Stimulated activated CD8-positive, alpha-beta memory T cell treated with anti-CD3 and anti-CD28 coated beads, Interleukin-7, amount 100 ng/mL, for 1 hour (primary cell): Measurements from ENCODE around the gene STK11IP.

ENCODE experiments used
- DNase-seq, 2 donors: peaks; one replicate each; pipeline ENCODE4 v3.0.0-alpha.2; 2020; ENCODE audit warnings: low read depth in 2 of 2

STK11IP gene

DNA sequence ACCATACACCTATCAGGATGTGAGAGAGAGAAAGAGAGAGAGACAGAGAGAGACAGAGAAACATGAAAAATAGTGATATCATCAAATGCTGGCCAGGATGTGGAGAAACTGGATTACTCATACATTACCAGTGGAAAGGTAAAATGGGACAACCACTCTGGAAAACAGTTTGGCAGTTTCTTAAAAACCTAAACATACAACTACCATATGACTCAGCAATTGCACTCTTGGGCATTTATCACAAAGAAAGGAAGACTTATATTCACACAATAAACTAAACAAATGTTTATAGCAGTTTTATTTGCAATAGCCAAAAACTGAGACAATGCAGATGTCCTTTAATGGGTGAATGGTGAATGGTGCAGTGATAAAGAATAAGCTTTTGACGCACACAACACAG, 58.9 kb downstream of the STK11IP start:
- no peak for DNase-seq

DNA sequence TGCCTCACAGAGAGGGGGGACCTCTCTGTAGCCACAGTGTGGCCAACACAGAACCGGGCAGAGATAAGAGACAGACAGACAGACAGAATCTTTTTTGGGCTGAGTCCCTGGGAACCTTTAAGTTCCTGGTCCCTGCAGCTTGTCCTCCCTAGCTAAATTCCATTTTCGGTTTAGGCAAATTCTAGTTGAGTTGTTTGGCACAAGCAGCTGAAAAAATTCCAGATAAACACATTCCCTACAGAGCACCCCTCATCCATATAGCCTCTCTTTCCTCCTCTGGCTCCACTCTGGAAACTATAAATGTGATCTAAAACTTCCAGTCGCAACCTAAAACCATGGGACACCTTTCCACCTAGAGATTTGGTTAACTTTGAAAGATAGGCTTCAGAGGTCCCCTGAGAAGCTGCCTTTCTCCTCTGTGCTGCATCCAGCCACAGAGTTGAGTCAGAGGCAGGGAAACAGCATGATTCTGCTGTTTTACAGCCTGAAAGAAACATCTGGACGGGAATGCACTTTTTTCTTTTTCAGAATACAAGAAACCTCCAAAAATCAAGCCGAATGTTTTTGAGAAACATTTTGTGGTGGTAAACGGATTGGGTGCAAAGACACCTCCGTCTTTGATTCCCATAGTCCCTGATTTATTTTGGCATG, 60.7 kb downstream of the STK11IP start:
- DNase-seq: no peak

DNA sequence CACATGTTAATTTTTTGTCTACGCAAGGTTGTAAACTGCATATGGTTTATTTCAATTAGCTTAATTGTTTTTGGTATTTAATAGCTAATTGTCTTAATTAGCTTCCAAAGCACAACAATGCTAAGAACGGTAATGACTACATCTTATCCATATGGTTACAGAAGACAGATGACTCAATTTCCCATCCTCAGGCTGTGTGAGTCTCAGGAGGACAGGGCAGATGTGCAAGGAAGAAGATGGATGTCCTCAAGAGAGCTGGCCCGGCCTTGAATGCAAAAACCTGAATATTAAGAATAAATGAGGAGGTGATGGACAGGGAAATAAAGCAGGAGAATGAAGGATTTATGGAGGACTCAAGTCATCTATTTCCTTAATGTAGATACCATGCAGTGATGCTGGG, 61.2 kb downstream of the STK11IP start:
- DNase-seq: no peak

DNA sequence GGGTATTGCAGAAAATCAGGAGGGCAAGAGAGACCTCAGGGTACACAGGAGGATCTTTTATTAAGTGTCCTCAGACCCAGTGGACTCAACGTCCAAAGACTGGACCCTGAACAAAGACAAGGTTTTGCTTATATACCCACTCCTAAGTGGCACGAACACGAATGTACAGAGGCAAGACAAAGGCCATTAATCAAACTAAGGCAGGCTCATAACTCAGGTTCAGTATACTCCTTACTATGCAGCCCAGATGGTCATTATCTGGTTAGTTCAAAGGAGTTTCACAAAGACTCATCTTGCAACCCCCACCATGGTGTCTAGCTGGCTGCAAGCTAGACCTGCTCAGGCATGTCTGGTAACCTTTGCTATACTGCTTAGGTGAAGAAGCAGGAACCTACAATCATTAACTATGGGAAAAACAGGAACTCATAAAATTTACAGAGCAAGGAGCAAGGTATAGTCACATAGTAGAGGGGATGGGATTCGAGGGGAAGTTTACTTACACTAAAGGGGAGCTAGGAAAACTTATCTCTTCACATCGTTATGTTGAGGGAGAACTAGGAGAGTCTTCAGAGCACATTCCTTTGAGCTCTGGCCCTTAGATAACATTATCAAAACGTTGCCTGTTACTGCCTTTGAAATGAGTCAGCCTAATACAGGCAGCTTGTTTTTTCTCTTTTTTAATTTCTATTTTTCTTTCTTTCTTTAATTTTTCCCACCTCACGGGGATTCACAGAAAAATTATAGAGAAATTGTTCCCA, 63.7 kb downstream of the STK11IP start:
- DNase-seq: no peak

DNA sequence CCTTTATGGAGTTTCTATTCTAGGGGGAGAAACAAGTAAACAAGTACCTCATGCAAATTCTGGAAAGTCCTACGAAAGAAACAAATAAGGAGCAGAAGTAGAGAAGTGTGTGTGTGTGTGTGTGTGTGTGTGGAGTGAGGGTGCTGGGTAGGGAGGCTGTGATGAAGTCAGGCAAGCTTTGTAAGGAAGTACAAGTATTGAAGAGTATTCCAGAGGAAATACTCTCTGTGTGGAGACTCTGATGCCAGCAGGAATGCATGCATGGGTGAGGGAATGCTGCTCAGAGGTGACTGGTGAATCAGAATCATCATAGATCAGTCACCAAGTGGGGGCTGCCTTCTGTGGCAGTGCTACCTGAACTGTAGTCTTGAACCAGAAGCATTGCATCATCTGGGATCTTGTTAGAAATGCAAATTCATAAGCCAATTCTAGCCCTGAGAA, 64.3 kb downstream of the STK11IP start:
- DNase-seq: no peak

DNA sequence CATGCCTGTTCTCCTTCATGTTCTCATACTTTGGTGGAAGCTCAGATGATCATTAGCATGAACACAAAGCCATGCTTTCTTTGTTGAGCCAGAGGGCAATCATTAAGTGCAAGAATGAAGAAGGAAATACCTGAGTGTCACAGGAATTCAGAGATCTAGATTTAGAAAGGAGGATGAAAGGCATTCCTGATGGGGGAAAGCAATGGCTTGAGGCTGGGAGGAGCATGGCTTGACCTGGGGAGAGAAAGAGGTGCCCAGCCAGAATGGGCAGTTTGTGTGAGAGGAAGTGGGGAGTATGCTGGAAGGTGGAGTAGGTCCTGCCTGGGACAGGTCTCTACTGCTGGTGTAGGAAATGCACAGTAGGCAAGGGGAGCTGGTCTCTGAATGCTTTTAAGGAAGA, 64.9 kb downstream of the STK11IP start:
- no peak for DNase-seq

DNA sequence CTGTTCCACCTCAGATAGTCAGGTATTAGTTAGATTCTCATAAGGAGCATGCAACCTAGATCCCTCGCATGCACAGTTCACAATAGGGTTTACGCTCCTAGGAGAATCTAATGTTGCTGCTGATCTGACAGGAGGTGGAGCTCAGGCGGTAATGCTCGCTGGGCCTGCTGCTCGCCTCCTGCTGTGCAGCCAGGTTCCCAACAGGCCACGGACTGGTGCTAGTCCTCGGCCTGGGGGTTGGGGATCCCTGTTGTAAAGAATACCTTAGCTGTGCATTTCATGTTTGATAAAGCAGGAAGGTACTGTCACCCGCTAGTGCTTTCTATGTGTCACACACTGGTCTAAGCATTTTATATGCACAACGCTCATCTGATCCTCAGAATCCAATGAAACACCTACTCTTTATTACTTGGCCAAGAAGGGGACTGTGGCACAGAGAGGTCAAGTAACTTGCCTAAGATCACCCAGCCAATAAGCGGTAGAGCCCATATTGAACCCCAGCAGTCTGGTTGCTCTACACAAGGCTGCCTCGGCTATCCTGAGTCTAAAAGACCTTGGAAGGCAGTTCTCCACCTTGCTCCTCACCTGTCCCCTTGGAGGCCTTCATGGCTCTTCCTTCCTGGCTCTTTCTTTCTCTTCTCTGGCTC, 65.6 kb downstream of the STK11IP start:
- DNase-seq: no peak

DNA sequence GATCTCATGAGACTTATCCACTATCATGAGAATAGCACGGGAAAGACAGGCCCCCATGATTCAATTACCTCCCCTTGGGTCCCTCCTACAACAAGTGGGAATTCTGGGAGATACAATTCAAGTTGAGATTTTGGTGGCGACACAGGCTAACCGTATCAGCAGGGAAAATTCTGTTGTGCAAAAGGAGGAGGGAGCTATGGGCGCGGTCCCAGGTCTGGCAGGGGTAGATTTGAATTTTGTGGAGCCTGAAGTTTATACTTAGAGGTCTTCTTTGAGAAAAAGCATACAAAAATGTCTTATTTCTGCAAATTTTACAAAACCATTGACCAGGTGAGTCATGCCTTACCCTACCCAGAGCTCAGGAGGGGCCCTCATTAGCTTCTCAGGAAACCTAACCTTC, 66.4 kb downstream of the STK11IP start:
- no peak for DNase-seq

DNA sequence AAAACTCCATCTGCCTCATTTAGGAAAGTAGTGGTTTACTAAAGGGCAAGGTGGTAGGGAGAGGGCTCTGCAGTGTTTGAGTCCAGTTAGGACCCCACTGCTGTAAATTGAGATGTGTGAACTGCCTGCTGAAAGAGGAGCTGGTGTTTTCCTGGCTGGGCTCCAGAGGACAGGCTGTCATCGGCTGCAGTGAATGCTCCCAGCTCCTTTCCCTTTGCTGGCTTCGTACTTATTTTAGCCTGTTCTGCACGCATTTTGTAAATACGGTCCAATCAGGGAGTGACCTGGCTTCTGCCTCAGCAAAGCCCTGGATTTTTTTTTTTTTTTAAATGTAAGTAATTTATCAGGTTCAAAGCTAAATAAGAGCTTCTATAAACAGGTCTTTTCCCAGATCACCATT, 67.3 kb downstream of the STK11IP start:
- no peak for DNase-seq

DNA sequence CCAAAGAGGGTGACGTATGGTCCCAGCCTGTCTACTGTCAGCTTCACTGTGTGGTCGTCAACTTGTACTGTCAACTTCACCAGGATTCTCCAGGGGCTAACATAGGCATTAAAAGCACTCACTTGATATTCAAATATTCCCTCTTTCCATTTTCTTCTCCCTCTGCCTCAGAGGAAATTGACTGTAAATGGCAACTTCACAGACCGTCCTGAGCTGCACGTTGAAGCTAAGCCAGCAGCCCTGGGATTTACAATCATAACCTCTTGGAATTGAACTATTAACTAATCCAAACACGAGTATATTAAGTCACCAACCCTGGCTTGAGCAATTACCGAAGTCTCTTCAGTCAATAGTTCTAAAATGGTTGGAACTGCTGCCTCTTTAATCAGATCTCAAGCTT, 68.3 kb downstream of the STK11IP start:
- no peak for DNase-seq
